Neural cell (in vitro differentiated cells): ENCODE data around the gene SLC16A2. TPM values are rescaled to one million over a fixed set of nuclear protein-coding genes. Genes with fewer than 3 reads are reported as not detected.

Experiments
- H2AFZ ChIP-seq: fragments of 200-600, 300-800 bp; sonication (generic), shearing (Covaris generic); 2 replicates; pipeline ENCODE4 v1.6.0; 2014; ENCODE audit warnings: low read depth, mild to moderate bottlenecking, antibody characterized with exemption, low read length, moderate library complexity
- H3F3A ChIP-seq: fragments of 200-600 bp; shearing (Covaris generic); 2 replicates; pipeline ENCODE4 v1.6.1; 2016; ENCODE audit warnings: mild to moderate bottlenecking, moderate library complexity, mixed read lengths, antibody characterized with exemption, low read length; ENCODE audit not compliant: insufficient read depth, poor library complexity, severe bottlenecking
- H3K27ac ChIP-seq: fragments of 200-600, 300-800 bp; sonication (generic), shearing (Covaris generic); 2 replicates; pipeline ENCODE4 v1.5.1; 2014; ENCODE audit warnings: mild to moderate bottlenecking, low read length, moderate library complexity
- H3K27me3 ChIP-seq: fragments of 300-800, 200-600 bp; sonication (generic), shearing (Covaris generic); 2 replicates; pipeline ENCODE4 v1.6.0; 2014; ENCODE audit warnings: mild to moderate bottlenecking, low read depth, low read length, moderate library complexity; ENCODE audit not compliant: insufficient read depth
- H3K36me3 ChIP-seq: fragments of 300-800, 200-600 bp; sonication (generic), shearing (Covaris generic); 2 replicates; pipeline ENCODE4 v1.5.1; 2014; ENCODE audit warnings: mild to moderate bottlenecking, antibody characterized with exemption, low read length, moderate library complexity; ENCODE audit not compliant: insufficient read depth
- H3K4me2 ChIP-seq: fragments of 300-800, 200-600 bp; sonication (generic), shearing (Covaris generic); 2 replicates; pipeline ENCODE4 v1.6.0; 2014; ENCODE audit warnings: mild to moderate bottlenecking, low read length
- H3K4me3 ChIP-seq: fragments of 300-800, 200-600 bp; sonication (generic), shearing (Covaris generic); 2 replicates; pipeline ENCODE4 v1.5.1; 2014; ENCODE audit warnings: mild to moderate bottlenecking, low read length, moderate library complexity
- H3K79me2 ChIP-seq: fragments of 200-600 bp; shearing (Covaris generic); replicated peaks from 2 replicates; pipeline ENCODE4 v1.6.0; 2014; ENCODE audit warnings: mild to moderate bottlenecking, low read length, moderate library complexity; ENCODE audit not compliant: insufficient read depth
- H3K9ac ChIP-seq: fragments of 300-800, 200-600 bp; sonication (generic), shearing (Covaris generic); 2 replicates; pipeline ENCODE4 v1.6.1; 2016; ENCODE audit warnings: mild to moderate bottlenecking, low read length, mixed read lengths
- H3K9me2 ChIP-seq: fragments of 200-600 bp; shearing (Covaris generic); 2 replicates; pipeline ENCODE4 v1.6.1; 2016; ENCODE audit warnings: mild to moderate bottlenecking, low read length, mixed read lengths; ENCODE audit not compliant: insufficient read depth
- H3K9me3 ChIP-seq: fragments of 200-600, 300-800 bp; sonication (generic), shearing (Covaris generic); 2 replicates; pipeline ENCODE4 v1.6.1; 2016; ENCODE audit warnings: mild to moderate bottlenecking, mixed run types, low read length, moderate library complexity, mixed read lengths
- H4K20me1 ChIP-seq: fragments of 200-600 bp; shearing (Covaris generic); 2 replicates; pipeline ENCODE4 v1.6.1; 2016; ENCODE audit warnings: mild to moderate bottlenecking, mixed run types; ENCODE audit not compliant: insufficient read depth
- EP300 ChIP-seq: fragments of 450-650 bp; conservative IDR thresholded peaks from 2 replicates; pipeline ENCODE4 v1.6.1; 2014; ENCODE audit warnings: antibody characterized with exemption, mild to moderate bottlenecking, moderate library complexity; ENCODE audit not compliant: poor library complexity, severe bottlenecking
- EZH2 ChIP-seq: fragments of 200-600, 300-800 bp; shearing (Covaris generic), sonication (generic); IDR thresholded peaks from 2 replicates; pipeline ENCODE4 v1.6.1; 2014; ENCODE audit warnings: antibody characterized with exemption, low read length, borderline replicate concordance, mild to moderate bottlenecking; ENCODE audit not compliant: insufficient read depth, poor library complexity, severe bottlenecking
- MXI1 ChIP-seq: fragments of 450-650 bp; conservative IDR thresholded peaks from 2 replicates; pipeline ENCODE4 v1.6.1; 2014; ENCODE audit warnings: antibody characterized with exemption, mild to moderate bottlenecking; ENCODE audit not compliant: poor library complexity, severe bottlenecking
- POLR2AphosphoS5 ChIP-seq: IDR thresholded peaks from 2 replicates; pipeline ENCODE4 v1.6.1; 2012
- RAD21 ChIP-seq: fragments of 450-650 bp; conservative IDR thresholded peaks from 2 replicates; pipeline ENCODE4 v1.6.1; 2014; ENCODE audit warnings: antibody characterized with exemption, mild to moderate bottlenecking, moderate library complexity
- REST ChIP-seq: IDR thresholded peaks from 2 replicates; pipeline ENCODE4 v1.6.1; 2012; ENCODE audit warnings: borderline replicate concordance
- SMC3 ChIP-seq: fragments of 450-650 bp; conservative IDR thresholded peaks from 2 replicates; pipeline ENCODE4 v1.6.1; 2014; ENCODE audit warnings: antibody characterized with exemption, mild to moderate bottlenecking, moderate library complexity; ENCODE audit not compliant: poor library complexity
- TAF1 ChIP-seq: IDR thresholded peaks from 2 replicates; pipeline ENCODE4 v1.6.1; 2012; ENCODE audit warnings: low read depth
- polyA plus RNA-seq: library from polyadenylated mRNA; depleted of rRNA; stranded (reverse); fragments of >200 nt; gene quantifications from 2 replicates; pipeline ENCODE4 v1.2.3, GENCODE V29; 2014
- TF ChIP-seq, protein P1 (sequence below): fragments of 450-650 bp; IDR thresholded peaks from 2 replicates; pipeline ENCODE4 v1.5.1; 2014; ENCODE audit warnings: antibody characterized with exemption, mild to moderate bottlenecking, moderate library complexity; ENCODE audit not compliant: poor library complexity, severe bottlenecking

Gene SLC16A2
- polyA plus RNA-seq, 1 donor from 2014 or later: 14.5 TPM

- Histone ChIP-seq H3K9ac (no peak overlapping the region), H2AFZ (no peak overlapping the region), H4K20me1 (no peaks in the 10 kb centered on the region), H3K4me2 (no peak overlapping the region), H3K36me3 (no peaks in the 10 kb centered on the region), H3K27me3 (no peaks in the 10 kb centered on the region), H3K4me3 (peak overlapping the region; percentile 37), H3F3A (no peaks in the 10 kb centered on the region), H3K9me3 (no peaks in the 10 kb centered on the region), H3K9me2 (no peaks in the 10 kb centered on the region), H3K79me2 (no peaks in the 10 kb centered on the region), H3K27ac (peak overlapping the region; percentile 69)
- no peak for TF ChIP-seq MXI1
- TF ChIP-seq, protein P1, sequence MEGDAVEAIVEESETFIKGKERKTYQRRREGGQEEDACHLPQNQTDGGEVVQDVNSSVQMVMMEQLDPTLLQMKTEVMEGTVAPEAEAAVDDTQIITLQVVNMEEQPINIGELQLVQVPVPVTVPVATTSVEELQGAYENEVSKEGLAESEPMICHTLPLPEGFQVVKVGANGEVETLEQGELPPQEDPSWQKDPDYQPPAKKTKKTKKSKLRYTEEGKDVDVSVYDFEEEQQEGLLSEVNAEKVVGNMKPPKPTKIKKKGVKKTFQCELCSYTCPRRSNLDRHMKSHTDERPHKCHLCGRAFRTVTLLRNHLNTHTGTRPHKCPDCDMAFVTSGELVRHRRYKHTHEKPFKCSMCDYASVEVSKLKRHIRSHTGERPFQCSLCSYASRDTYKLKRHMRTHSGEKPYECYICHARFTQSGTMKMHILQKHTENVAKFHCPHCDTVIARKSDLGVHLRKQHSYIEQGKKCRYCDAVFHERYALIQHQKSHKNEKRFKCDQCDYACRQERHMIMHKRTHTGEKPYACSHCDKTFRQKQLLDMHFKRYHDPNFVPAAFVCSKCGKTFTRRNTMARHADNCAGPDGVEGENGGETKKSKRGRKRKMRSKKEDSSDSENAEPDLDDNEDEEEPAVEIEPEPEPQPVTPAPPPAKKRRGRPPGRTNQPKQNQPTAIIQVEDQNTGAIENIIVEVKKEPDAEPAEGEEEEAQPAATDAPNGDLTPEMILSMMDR: no peak
Measured at GRCh38 chrX:74449322-74449936, 28.1 kb downstream of the SLC16A2 start.

GRCh38 chrX:74449937-74450330 is 28.6 kb downstream of the SLC16A2 start:
- TF ChIP-seq SMC3 (no peak), TAF1 (no peak), MXI1 (no peak), REST (no peak), EP300 (no peak), POLR2AphosphoS5 (no peak), RAD21 (no peak), EZH2 (no peak)
- TF ChIP-seq, protein P1: no peak
- Histone ChIP-seq H3K4me3 (no peak overlapping the region), H3F3A (no peaks in the 10 kb centered on the region), H3K4me2 (no peak overlapping the region), H3K9me3 (no peaks in the 10 kb centered on the region), H3K36me3 (no peaks in the 10 kb centered on the region), H2AFZ (no peak overlapping the region), H4K20me1 (no peaks in the 10 kb centered on the region), H3K79me2 (no peaks in the 10 kb centered on the region), H3K9me2 (no peaks in the 10 kb centered on the region), H3K27me3 (no peaks in the 10 kb centered on the region), H3K9ac (no peak overlapping the region), H3K27ac (peak overlapping the region; percentile 69)
